OCI-LY1 (cell line): Measurements from ENCODE around the gene MAPK12.

Source experiments
- H2AFZ ChIP-seq: fragments of 200-600 bp; sonication (generic), shearing (Covaris generic); 2 replicates; pipeline ENCODE4 v1.6.0; 2014; ENCODE audit warnings: antibody characterized with exemption, mild to moderate bottlenecking, low read length
- H3F3A ChIP-seq: fragments of 200-600 bp; sonication (generic), shearing (Covaris generic); 2 replicates; pipeline ENCODE4 v1.6.0; 2014; ENCODE audit warnings: mild to moderate bottlenecking, antibody characterized with exemption, low read length, moderate library complexity; ENCODE audit not compliant: insufficient read depth
- H3K27ac ChIP-seq: fragments of 200-600 bp; sonication (generic); 2 replicates; pipeline ENCODE4 v1.5.1; 2014; ENCODE audit warnings: low read length, mixed run types, mild to moderate bottlenecking, low read depth; ENCODE audit not compliant: poor library complexity, severe bottlenecking
- H3K27me3 ChIP-seq: fragments of 200-600 bp; sonication (generic); 2 replicates; pipeline ENCODE4 v1.6.0; 2014; ENCODE audit warnings: antibody characterized with exemption, mild to moderate bottlenecking, low read length, moderate library complexity; ENCODE audit not compliant: insufficient read depth
- H3K36me3 ChIP-seq: fragments of 200-600 bp; sonication (generic); 2 replicates; pipeline ENCODE4 v1.6.1; 2014; ENCODE audit warnings: mild to moderate bottlenecking, antibody characterized with exemption, low read length, moderate library complexity, mixed read lengths; ENCODE audit not compliant: insufficient read depth
- H3K4me1 ChIP-seq: fragments of 200-600 bp; sonication (generic); 2 replicates; pipeline ENCODE4 v1.5.1; 2014; ENCODE audit warnings: mild to moderate bottlenecking, low read length, moderate library complexity; ENCODE audit not compliant: insufficient read depth, severe bottlenecking
- H3K4me2 ChIP-seq: fragments of 200-600 bp; sonication (generic), shearing (Covaris generic); 2 replicates; pipeline ENCODE4 v1.6.1; 2014; ENCODE audit warnings: low read length
- H3K4me3 ChIP-seq: fragments of 200-600 bp; sonication (generic); 2 replicates; pipeline ENCODE4 v1.5.1; 2014; ENCODE audit warnings: low read length, low read depth, mild to moderate bottlenecking, mixed read lengths; ENCODE audit not compliant: poor library complexity, severe bottlenecking
- H3K79me2 ChIP-seq: fragments of 200-600 bp; shearing (Covaris generic); 2 replicates; pipeline ENCODE4 v1.6.1; 2016; ENCODE audit warnings: mixed run types, low read length, mixed read lengths; ENCODE audit not compliant: insufficient read depth
- H3K9ac ChIP-seq: fragments of 200-600 bp; sonication (generic), shearing (Covaris generic); 2 replicates; pipeline ENCODE4 v1.6.1; 2014; ENCODE audit warnings: mild to moderate bottlenecking, low read length, mixed read lengths
- H3K9me2 ChIP-seq: fragments of 200-600 bp; sonication (generic), shearing (Covaris generic); 2 replicates; pipeline ENCODE4 v1.6.1; 2014; ENCODE audit warnings: low read depth, mild to moderate bottlenecking, low read length, mixed read lengths
- H3K9me3 ChIP-seq: fragments of 200-600 bp; shearing (Covaris generic); 2 replicates; pipeline ENCODE4 v1.6.1; 2014; ENCODE audit warnings: low read length, mixed read lengths
- H4K20me1 ChIP-seq: fragments of 200-600 bp; sonication (generic), shearing (Covaris generic); 2 replicates; pipeline ENCODE4 v1.6.0; 2016; ENCODE audit warnings: mild to moderate bottlenecking, low read length; ENCODE audit not compliant: insufficient read depth
- EZH2 ChIP-seq: fragments of 200-600 bp; sonication (generic), shearing (Covaris generic); IDR thresholded peaks from 2 replicates; pipeline ENCODE4 v1.8.0; 2017; ENCODE audit warnings: borderline replicate concordance, mixed run types, mild to moderate bottlenecking, antibody characterized with exemption, low read length, moderate library complexity, mixed read lengths
- TF ChIP-seq, protein P1 (sequence below): fragments of 200-600 bp; sonication (generic), shearing (Covaris generic); IDR thresholded peaks from 2 replicates; pipeline ENCODE4 v1.5.1; 2017; ENCODE audit warnings: mild to moderate bottlenecking, antibody characterized with exemption, low read length, moderate library complexity, mixed read lengths

Gene MAPK12

DNA sequence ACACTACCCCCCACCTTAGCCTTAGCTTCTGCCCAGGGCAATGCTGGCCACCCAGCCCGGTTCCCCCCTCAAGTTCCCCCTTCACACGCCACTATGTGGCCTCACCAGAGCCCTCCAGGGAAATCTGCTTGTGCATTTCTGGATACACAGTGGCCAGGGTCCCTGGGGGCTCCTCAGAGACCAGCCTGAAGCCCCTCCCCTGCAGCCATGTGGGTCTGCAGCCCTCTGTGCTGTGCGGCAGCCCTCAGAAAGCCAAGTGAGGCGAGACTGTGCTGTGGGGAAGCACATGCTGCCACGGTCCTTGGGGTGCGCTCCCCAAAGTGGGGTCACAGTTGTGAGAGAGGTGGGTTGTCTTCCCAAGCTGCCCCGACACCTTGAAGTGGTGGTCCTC, 48.1 kb upstream of the MAPK12 start:
- H3K27me3 ChIP-seq: peaks cover 21% of the 10 kb centered on the region; the same call in 1 of the 2 replicates
- no peak overlapping the region for H3K9ac ChIP-seq
- no peak overlapping the region for H3K27ac ChIP-seq
- TF ChIP-seq, protein P1, sequence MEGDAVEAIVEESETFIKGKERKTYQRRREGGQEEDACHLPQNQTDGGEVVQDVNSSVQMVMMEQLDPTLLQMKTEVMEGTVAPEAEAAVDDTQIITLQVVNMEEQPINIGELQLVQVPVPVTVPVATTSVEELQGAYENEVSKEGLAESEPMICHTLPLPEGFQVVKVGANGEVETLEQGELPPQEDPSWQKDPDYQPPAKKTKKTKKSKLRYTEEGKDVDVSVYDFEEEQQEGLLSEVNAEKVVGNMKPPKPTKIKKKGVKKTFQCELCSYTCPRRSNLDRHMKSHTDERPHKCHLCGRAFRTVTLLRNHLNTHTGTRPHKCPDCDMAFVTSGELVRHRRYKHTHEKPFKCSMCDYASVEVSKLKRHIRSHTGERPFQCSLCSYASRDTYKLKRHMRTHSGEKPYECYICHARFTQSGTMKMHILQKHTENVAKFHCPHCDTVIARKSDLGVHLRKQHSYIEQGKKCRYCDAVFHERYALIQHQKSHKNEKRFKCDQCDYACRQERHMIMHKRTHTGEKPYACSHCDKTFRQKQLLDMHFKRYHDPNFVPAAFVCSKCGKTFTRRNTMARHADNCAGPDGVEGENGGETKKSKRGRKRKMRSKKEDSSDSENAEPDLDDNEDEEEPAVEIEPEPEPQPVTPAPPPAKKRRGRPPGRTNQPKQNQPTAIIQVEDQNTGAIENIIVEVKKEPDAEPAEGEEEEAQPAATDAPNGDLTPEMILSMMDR: no peak
- H2AFZ ChIP-seq: no peak overlapping the region
- H3K4me1 ChIP-seq: peaks cover 26% of the 10 kb centered on the region
- no peaks in the 10 kb centered on the region for H3K36me3 ChIP-seq
- no peaks in the 10 kb centered on the region for H4K20me1 ChIP-seq
- H3K4me2 ChIP-seq: no peak overlapping the region
- H3K9me2 ChIP-seq: no peaks in the 10 kb centered on the region
- no peaks in the 10 kb centered on the region for H3K9me3 ChIP-seq
- H3K79me2 ChIP-seq: no peaks in the 10 kb centered on the region
- no peaks in the 10 kb centered on the region for H3F3A ChIP-seq
- H3K4me3 ChIP-seq: no peak overlapping the region

DNA sequence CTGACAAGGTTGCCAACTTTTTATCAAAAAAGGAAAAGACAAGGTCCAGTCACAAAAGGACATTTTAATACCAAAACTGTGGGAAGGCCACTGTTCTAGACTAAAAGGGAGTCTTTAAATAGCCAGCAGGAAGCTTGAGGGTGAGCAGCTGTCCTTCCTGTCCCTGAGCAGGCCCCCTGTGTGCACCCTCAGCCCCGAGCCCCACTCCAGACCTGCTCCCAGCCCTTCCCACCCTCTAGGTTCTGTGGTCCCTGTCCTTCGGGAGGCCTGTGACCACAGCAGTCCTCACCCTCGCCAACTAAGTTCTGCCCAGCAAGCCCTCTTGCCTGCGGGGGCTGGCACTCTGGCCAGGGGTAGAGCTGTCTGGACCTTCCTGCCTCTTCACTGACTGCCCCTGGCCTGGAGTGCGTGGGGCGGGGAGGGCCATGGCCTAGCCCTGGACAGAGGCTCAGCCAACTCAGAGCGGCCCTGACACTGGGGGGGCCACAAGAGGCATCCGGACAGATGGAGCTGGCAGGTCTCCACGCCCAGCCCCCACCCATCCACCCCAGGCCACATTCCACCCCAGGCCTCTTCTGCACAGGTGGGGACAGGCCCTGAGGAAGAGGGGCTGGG, 47.6 kb upstream of the MAPK12 start:
- no peak overlapping the region for H3K4me2 ChIP-seq
- no peaks in the 10 kb centered on the region for H3K79me2 ChIP-seq

DNA sequence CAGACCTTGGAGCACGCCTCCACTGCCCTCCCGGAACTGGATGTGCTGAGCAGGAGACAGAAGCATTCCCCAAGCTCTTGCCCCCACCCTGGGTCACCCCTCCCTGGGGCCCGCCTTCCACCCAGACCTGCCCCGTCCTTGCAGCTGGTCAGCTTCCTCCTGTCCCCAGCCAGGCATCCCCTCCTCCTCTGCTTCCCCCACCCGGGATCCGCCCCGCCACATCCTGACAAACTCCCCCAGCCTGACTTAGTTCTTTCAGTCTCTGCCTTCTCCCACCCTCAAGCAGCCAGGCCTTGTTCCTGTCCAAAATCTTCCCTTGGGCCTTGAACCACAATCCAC, 47.1 kb upstream of the MAPK12 start:
- Histone ChIP-seq H3K27ac (no peak overlapping the region), H3K4me1 (peaks cover 16% of the 10 kb centered on the region)

More for the DNA sequence above, 47.6 kb upstream of the MAPK12 start:
- Histone ChIP-seq H3K4me3 (no peak overlapping the region), H3K9me2 (no peaks in the 10 kb centered on the region), H3K9me3 (no peaks in the 10 kb centered on the region), H3K4me1 (peaks cover 21% of the 10 kb centered on the region), H4K20me1 (no peaks in the 10 kb centered on the region), H3K9ac (no peak overlapping the region), H3K27me3 (peaks cover 21% of the 10 kb centered on the region; the same call in 1 of the 2 replicates), H3K36me3 (no peaks in the 10 kb centered on the region), H3K27ac (no peak overlapping the region), H2AFZ (no peak overlapping the region), H3F3A (no peaks in the 10 kb centered on the region)
- TF ChIP-seq EZH2: no peak
- TF ChIP-seq, protein P1: no peak

More for the DNA sequence above, 47.1 kb upstream of the MAPK12 start:
- no peaks in the 10 kb centered on the region for H4K20me1 ChIP-seq
- H3F3A ChIP-seq: no peaks in the 10 kb centered on the region
- TF ChIP-seq, protein P1: no peak
- TF ChIP-seq EZH2: no peak
- H3K79me2 ChIP-seq: no peaks in the 10 kb centered on the region
- no peaks in the 10 kb centered on the region for H3K9me2 ChIP-seq
- no peak overlapping the region for H2AFZ ChIP-seq
- no peaks in the 10 kb centered on the region for H3K36me3 ChIP-seq
- no peak overlapping the region for H3K4me3 ChIP-seq
- H3K27me3 ChIP-seq: peaks cover 21% of the 10 kb centered on the region; the same call in 1 of the 2 replicates
- no peak overlapping the region for H3K4me2 ChIP-seq
- H3K9me3 ChIP-seq: no peaks in the 10 kb centered on the region
- H3K9ac ChIP-seq: no peak overlapping the region
